IPS DF 6.9 (cell line): Measurements from ENCODE around the gene FAM228A.
"Not testable (repeated sequence)": the region's sequence is repeated elsewhere in the genome, so short reads cannot be mapped to it uniquely, and the experiment has no call there.

ENCODE experiments used
- DNase-seq: peaks from one replicate; pipeline ENCODE4 v3.0.0-alpha.2; 2013; ENCODE audit warnings: low read depth, low spot score
- H3K27ac ChIP-seq: one replicate; pipeline ENCODE4 v1.5.1; 2013; ENCODE audit warnings: low read length, control low read depth
- H3K27me3 ChIP-seq: 2 replicates; pipeline ENCODE4 v1.6.1; 2013; ENCODE audit warnings: mild to moderate bottlenecking, low read length; ENCODE audit not compliant: control insufficient read depth, insufficient read depth
- H3K36me3 ChIP-seq: 2 replicates; pipeline ENCODE4 v1.6.1; 2013; ENCODE audit warnings: low read length; ENCODE audit not compliant: control insufficient read depth, insufficient read depth
- H3K4me1 ChIP-seq: 2 replicates; pipeline ENCODE4 v1.6.1; 2013; ENCODE audit warnings: low read length; ENCODE audit not compliant: control insufficient read depth, insufficient read depth
- H3K4me3 ChIP-seq: 2 replicates; pipeline ENCODE4 v1.5.1; 2013; ENCODE audit warnings: mild to moderate bottlenecking, low read length
- H3K9me3 ChIP-seq: 2 replicates; pipeline ENCODE4 v1.6.1; 2013; ENCODE audit warnings: low read length, inconsistent platforms; ENCODE audit not compliant: control insufficient read depth, insufficient read depth
- WGBS: extraction: QIAGEN DNeasy Blood & Tissue Kit; methylation state at CpG from one replicate; pipeline ENCODE4 v1.1.7; 2013; ENCODE audit warnings: mixed read lengths, missing lambda C conversion rate; ENCODE audit not compliant: insufficient read length, insufficient coverage; 5-methylcytosine and 5-hydroxymethylcytosine counted together

FAM228A gene

GRCh38 chr2:24174851-24175277 is at the start of gene FAM228A:
FAM228A (plus strand) TSS chr2:24175053; CDS start chr2:24175481, 428 bp downstream.
- WGBS: no CpG with 5 or more reads among the region's 46 CpGs
- no peaks in the 10 kb centered on the region for H3K9me3 ChIP-seq

DNA sequence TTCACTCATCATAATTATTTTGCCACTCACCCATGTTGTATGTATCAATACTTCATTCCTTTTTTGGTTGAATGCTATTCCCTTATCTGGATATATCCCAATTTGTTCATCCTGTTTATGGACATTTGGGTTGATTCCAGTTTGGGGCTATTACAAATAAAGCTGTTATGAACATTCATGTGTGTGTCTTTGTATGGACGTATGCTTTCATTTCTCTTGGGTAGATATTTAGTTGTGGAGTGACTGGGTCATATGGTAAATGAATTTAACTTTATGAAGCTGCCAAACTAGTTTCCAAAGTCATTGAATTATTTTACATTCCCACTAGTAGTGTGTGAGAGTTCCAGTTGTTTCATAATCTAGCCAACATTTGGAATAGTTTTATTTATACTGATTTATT is 48.9 kb upstream of the FAM228A start:
- Histone ChIP-seq H3K27ac (no peak overlapping the region), H3K4me3 (no peak overlapping the region), H3K36me3 (no peaks in the 10 kb centered on the region), H3K9me3 (no peaks in the 10 kb centered on the region), H3K4me1 (no peaks in the 10 kb centered on the region), H3K27me3 (no peaks in the 10 kb centered on the region)
- no peak for DNase-seq
- no CpG with 5 or more reads among the region's 1 CpG for WGBS

More at GRCh38 chr2:24174851-24175277, at the start of gene FAM228A:
- no peaks in the 10 kb centered on the region for H3K4me1 ChIP-seq
- H3K36me3 ChIP-seq: no peaks in the 10 kb centered on the region
- no peaks in the 10 kb centered on the region; the same call in 1 of the 2 replicates for H3K27me3 ChIP-seq
- no peak for DNase-seq
- H3K4me3 ChIP-seq: no peak within 1 kb of the TSS
- no peak within 1 kb of the TSS for H3K27ac ChIP-seq

DNA sequence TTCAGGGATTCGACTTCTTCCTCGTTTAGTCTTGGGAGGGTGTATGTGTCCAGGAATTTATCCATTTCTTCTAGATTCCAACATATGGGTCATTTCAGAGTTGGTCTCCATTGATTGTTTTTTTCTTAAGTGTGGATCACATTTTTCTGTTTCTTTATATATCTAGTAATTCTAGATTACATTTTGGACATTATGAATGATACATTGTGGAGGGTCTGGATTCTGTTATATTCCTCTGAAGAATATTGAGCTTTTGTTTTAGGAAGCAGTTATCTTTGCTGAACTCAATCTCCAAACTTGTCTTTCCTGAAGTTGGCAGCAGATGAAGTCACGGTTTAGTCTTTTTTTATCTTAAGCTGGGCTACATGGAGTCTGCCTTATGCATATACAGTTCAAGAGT is 42.3 kb upstream of the FAM228A start:
- Histone ChIP-seq H3K36me3 (no peaks in the 10 kb centered on the region), H3K27me3 (no peaks in the 10 kb centered on the region), H3K4me3 (no peak overlapping the region), H3K27ac (no peak overlapping the region), H3K9me3 (no peaks in the 10 kb centered on the region), H3K4me1 (no peaks in the 10 kb centered on the region)
- no CpG with 5 or more reads among the region's 3 CpGs for whole genome bisulfite sequencing
- no peak for DNase-seq

- not testable (repeated sequence) for H3K4me1 ChIP-seq, H3K27ac ChIP-seq, H3K9me3 ChIP-seq, H3K27me3 ChIP-seq, DNase-seq, H3K36me3 ChIP-seq, H3K4me3 ChIP-seq
- no CpG with 5 or more reads among the region's 5 CpGs for WGBS
Observed at GRCh38 chr2:24140305-24140704, 34.5 kb upstream of the FAM228A start.

GRCh38 chr2:24147364-24147763 is 27.5 kb upstream of the FAM228A start:
- no peaks in the 10 kb centered on the region for H3K9me3 ChIP-seq
- no peak overlapping the region for H3K27ac ChIP-seq

GRCh38 chr2:24152413-24153197 is 22.2 kb upstream of the FAM228A start:
- Histone ChIP-seq H3K36me3 (no peaks in the 10 kb centered on the region), H3K27me3 (no peaks in the 10 kb centered on the region), H3K27ac (no peak overlapping the region), H3K4me3 (no peak overlapping the region), H3K9me3 (no peaks in the 10 kb centered on the region), H3K4me1 (no peaks in the 10 kb centered on the region)
- no CpG with 5 or more reads among the region's 5 CpGs for WGBS
- no peak for DNase-seq

More at GRCh38 chr2:24147364-24147763, 27.5 kb upstream of the FAM228A start:
- no peak for DNase-seq
- Histone ChIP-seq H3K27me3 (no peaks in the 10 kb centered on the region), H3K36me3 (no peaks in the 10 kb centered on the region; the same call in 1 of the 2 replicates), H3K4me3 (no peak overlapping the region), H3K4me1 (no peaks in the 10 kb centered on the region)

GRCh38 chr2:24153478-24153877 is 21.4 kb upstream of the FAM228A start:
- H3K9me3 ChIP-seq: no peaks in the 10 kb centered on the region
- no peaks in the 10 kb centered on the region for H3K4me1 ChIP-seq
- no peaks in the 10 kb centered on the region for H3K27me3 ChIP-seq
- no peaks in the 10 kb centered on the region for H3K36me3 ChIP-seq
- WGBS: no CpG with 5 or more reads among the region's 4 CpGs
- no peak for DNase-seq
- H3K4me3 ChIP-seq: no peak overlapping the region
- H3K27ac ChIP-seq: no peak overlapping the region

GRCh38 chr2:24158131-24158530 is 16.7 kb upstream of the FAM228A start:
- Histone ChIP-seq H3K9me3 (no peaks in the 10 kb centered on the region), H3K27me3 (no peaks in the 10 kb centered on the region), H3K4me1 (no peaks in the 10 kb centered on the region), H3K36me3 (no peaks in the 10 kb centered on the region), H3K4me3 (no peak overlapping the region), H3K27ac (no peak overlapping the region)
- no peak for DNase-seq
- no CpG with 5 or more reads among the region's 5 CpGs for WGBS

GRCh38 chr2:24159708-24160107 is 15.1 kb upstream of the FAM228A start:
- Histone ChIP-seq H3K4me3 (no peak overlapping the region), H3K27ac (no peak overlapping the region), H3K27me3 (no peaks in the 10 kb centered on the region), H3K9me3 (no peaks in the 10 kb centered on the region), H3K36me3 (no peaks in the 10 kb centered on the region), H3K4me1 (no peaks in the 10 kb centered on the region)
- WGBS: no CpG with 5 or more reads among the region's 4 CpGs
- no peak for DNase-seq

DNA sequence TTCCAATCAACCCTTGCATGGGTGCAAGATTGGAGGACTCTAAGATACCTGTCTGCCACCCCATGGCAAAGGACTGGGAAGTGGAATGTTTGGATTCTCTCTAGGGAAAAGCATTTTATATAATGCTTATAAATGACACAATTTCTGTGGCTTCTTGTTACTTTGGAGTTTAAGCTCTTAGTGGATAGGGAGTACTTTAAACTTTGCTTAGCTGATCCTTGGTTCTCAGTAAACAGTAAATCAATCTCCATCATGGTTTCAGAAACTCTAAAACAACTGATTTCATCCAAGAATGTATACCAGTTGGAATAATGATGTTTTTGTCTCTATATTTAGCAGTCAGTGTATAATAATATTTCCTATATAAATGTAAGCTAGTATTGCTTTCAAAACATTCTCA is 14.1 kb upstream of the FAM228A start:
- no peaks in the 10 kb centered on the region for H3K9me3 ChIP-seq
- no peaks in the 10 kb centered on the region for H3K36me3 ChIP-seq
- no peaks in the 10 kb centered on the region for H3K27me3 ChIP-seq
- no peak for DNase-seq
- H3K4me1 ChIP-seq: no peaks in the 10 kb centered on the region
- H3K27ac ChIP-seq: no peak overlapping the region
- H3K4me3 ChIP-seq: no peak overlapping the region

DNA sequence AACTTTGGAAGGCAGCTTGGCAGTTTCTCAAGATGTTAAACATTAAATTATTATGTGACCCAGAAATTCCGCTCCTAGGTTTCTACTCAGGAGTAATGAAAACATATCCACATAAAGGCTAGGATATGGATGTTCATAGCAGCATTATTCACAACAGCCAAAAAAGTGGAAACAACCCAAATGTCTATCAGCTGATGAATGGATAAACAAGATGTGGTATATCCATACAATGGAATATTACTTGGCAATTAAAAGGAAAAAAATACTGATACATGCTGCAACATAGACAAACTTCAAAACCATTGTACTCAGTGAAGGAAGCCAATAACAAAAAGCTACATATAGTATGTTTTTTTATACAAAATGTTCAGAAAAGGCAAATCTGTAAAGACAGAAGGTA is 12.4 kb upstream of the FAM228A start:
- Histone ChIP-seq H3K4me1 (no peaks in the 10 kb centered on the region), H3K4me3 (no peak overlapping the region), H3K27ac (no peak overlapping the region), H3K9me3 (no peaks in the 10 kb centered on the region), H3K36me3 (no peaks in the 10 kb centered on the region), H3K27me3 (no peaks in the 10 kb centered on the region)
- no peak for DNase-seq
- no CpG with 5 or more reads among the region's 1 CpG for WGBS
